K562 (cell line): ENCODE measurements around the gene DEK. TPM values are rescaled to one million over a fixed set of nuclear protein-coding genes. Genes with fewer than 3 reads are reported as not detected.

Experiments used
- ATAC-seq: fragments of 200-7000 bp; cut with Tn5 transposase; 3 replicates; pipeline ENCODE4 v1.9.1; 2020; ENCODE audit warnings: moderate library complexity
- BruUV-seq: library from RNA; stranded (reverse); fragments of 400-500 nt; replicated peaks from 2 replicates; lab custom pipeline; 2021; lab: Mats Ljungman, UMichigan
- CTCF ChIA-PET: fragments of 300-600 bp; formaldehyde crosslinking; extraction: SDS; loops from one replicate; lab custom pipeline; 2021; ENCODE audit warnings: low intra/inter-chr PET ratio; lab: Yijun Ruan, JAX
- POLR2A ChIA-PET: fragments of 300-600, 350-650 bp; sonication (Branson Sonifier 250); formaldehyde crosslinking; extraction: SDS; loops from one replicate; lab custom pipeline; 2021; ENCODE audit warnings: antibody characterized with exemption, inconsistent platforms; lab: Yijun Ruan, JAX
- DNase-seq, 4 experiments: peaks; one replicate each; pipeline versions ENCODE4 v3.0.0 to v3.0.0-alpha.2; 2011 to 2018; ENCODE audit warnings: low spot score in 3 of 4, mixed read lengths in 3 of 4; ENCODE audit errors: extremely low read depth in 1 of 4
- FAIRE-seq: peaks from 2 replicates; lab custom pipeline; 2011; peaks lifted over from hg19 to GRCh38; lab: Jason Lieb, UNC
- H2AFZ ChIP-seq: 2 replicates; pipeline ENCODE4 v1.6.0; 2011; ENCODE audit warnings: low read depth, low read length, control low read depth, inconsistent platforms
- H3K27ac ChIP-seq: fragments of 200-600 bp; 3 replicates; pipeline ENCODE4 v1.8.0; 2011; ENCODE audit warnings: low read depth, mild to moderate bottlenecking, control low read depth, inconsistent platforms, low read length, moderate library complexity, mixed read lengths; ENCODE audit errors: extremely low read depth
- H3K27me3 ChIP-seq, 2 experiments: fragments of 300-600 bp in 1 of 2; 2 replicates in 1 of 2; 3 replicates in 1 of 2; pipeline versions ENCODE4 v1.6.0 to v1.8.0; 2011; ENCODE audit warnings: inconsistent platforms in 2 of 2, low read length in 2 of 2, mild to moderate bottlenecking in 1 of 2, mixed read lengths in 1 of 2, moderate library complexity in 1 of 2; ENCODE audit not compliant: control insufficient read depth in 2 of 2, insufficient read depth in 2 of 2
- H3K36me3 ChIP-seq: fragments of 300-600 bp; 3 replicates; pipeline ENCODE4 v1.8.0; 2011; ENCODE audit warnings: mild to moderate bottlenecking, low read length, inconsistent platforms; ENCODE audit not compliant: control insufficient read depth, insufficient read depth
- H3K4me1 ChIP-seq, 2 experiments: fragments of 200-600 bp in 1 of 2; replicated peaks in 1 of 2; 2 replicates in 1 of 2; 3 replicates in 1 of 2; pipeline versions ENCODE4 v1.5.1 to v1.8.0; 2011; ENCODE audit warnings: inconsistent platforms in 2 of 2, low read length in 2 of 2, mild to moderate bottlenecking in 1 of 2, mixed read lengths in 1 of 2, moderate library complexity in 1 of 2; ENCODE audit not compliant: control insufficient read depth in 2 of 2, insufficient read depth in 2 of 2
- H3K4me2 ChIP-seq: 2 replicates; pipeline ENCODE4 v1.6.1; 2011; ENCODE audit warnings: low read length, control low read depth, inconsistent platforms, mixed read lengths; ENCODE audit not compliant: insufficient read depth
- H3K4me3 ChIP-seq: fragments of 200-600 bp; sonication (generic), shearing (Covaris generic); 2 replicates; pipeline ENCODE4 v1.5.1; 2016; ENCODE audit warnings: control low read depth, inconsistent platforms
- H3K79me2 ChIP-seq: fragments of 200-600 bp; 3 replicates; pipeline ENCODE4 v1.8.0; 2011; ENCODE audit warnings: low read length, inconsistent platforms; ENCODE audit not compliant: control insufficient read depth, insufficient read depth
- H3K9ac ChIP-seq, 2 experiments: 2 replicates each; pipeline versions ENCODE4 v1.6.0 to v1.6.1; 2011; ENCODE audit warnings: low read depth in 2 of 2, low read length in 2 of 2, control low read depth in 1 of 2, inconsistent platforms in 1 of 2, mild to moderate bottlenecking in 1 of 2, mixed read lengths in 1 of 2; ENCODE audit not compliant: insufficient read depth in 1 of 2
- H3K9me1 ChIP-seq: one replicate; pipeline ENCODE4 v1.6.0; 2011; ENCODE audit warnings: inconsistent platforms, mild to moderate bottlenecking, low read length, moderate library complexity; ENCODE audit not compliant: control insufficient read depth, insufficient read depth
- H3K9me3 ChIP-seq: replicated peaks from 2 replicates; pipeline ENCODE4 v1.5.1; 2011; ENCODE audit warnings: low read depth, low read length, inconsistent platforms; ENCODE audit not compliant: control insufficient read depth, insufficient read depth
- H4K20me1 ChIP-seq: replicated peaks from 2 replicates; pipeline ENCODE4 v1.6.1; 2011; ENCODE audit warnings: low read length, inconsistent platforms, mixed read lengths; ENCODE audit not compliant: control insufficient read depth, insufficient read depth
- POLR2A ChIP-seq: fragments of 450-650 bp; conservative IDR thresholded peaks from 2 replicates; pipeline ENCODE4 v1.6.1; 2016
- RBM22 ChIP-seq: fragments of 200-400 bp; formaldehyde crosslinking; IDR thresholded peaks from 2 replicates; pipeline ENCODE4 v1.6.1; 2018; ENCODE audit warnings: low read length, low read depth; ENCODE audit not compliant: poor library complexity, severe bottlenecking
- SAP30 ChIP-seq: fragments of 200-600 bp; sonication (generic); IDR thresholded peaks from 2 replicates; pipeline ENCODE4 v1.6.1; 2012; ENCODE audit warnings: borderline replicate concordance, low read depth, mild to moderate bottlenecking, moderate library complexity, low read length, control low read depth, inconsistent platforms; ENCODE audit not compliant: insufficient read depth, poor library complexity, severe bottlenecking
- SRSF1 ChIP-seq: fragments of 200-400 bp; formaldehyde crosslinking; IDR thresholded peaks from 2 replicates; pipeline ENCODE4 v1.6.1; 2017; ENCODE audit warnings: mild to moderate bottlenecking, low read depth, low read length, moderate library complexity
- ZNF609 ChIP-seq: sonication (generic); formaldehyde crosslinking; IDR thresholded peaks from 2 replicates; pipeline ENCODE4 v1.8.1; 2023; ENCODE audit warnings: missing genetic modification reagents, mild to moderate bottlenecking, borderline replicate concordance
- WGBS: fragments of 100-300 bp; shearing (Covaris generic); methylation state at CpG from one replicate; pipeline ENCODE4 v1.1.6; 2016; ENCODE audit warnings: low coverage, mixed read lengths; ENCODE audit not compliant: insufficient coverage; ENCODE audit errors: missing lambda C conversion rate; 5-methylcytosine and 5-hydroxymethylcytosine counted together
- in situ Hi-C: fragments of 300-500 bp; cut with MboI; formaldehyde crosslinking; loops from 4 replicates; pipeline ENCODE4 v1.15.0; 2018; ENCODE audit warnings: inconsistent platforms, mixed read lengths
- intact Hi-C: fragments of 100-400 bp; cut with micrococcal nuclease; formaldehyde crosslinking; loops from 2 replicates; pipeline ENCODE4 v1.14.2; 2022
- polyA plus RNA-seq, 8 experiments: library from polyadenylated mRNA; depleted of rRNA in 4 of 8; stranded (reverse) in 5 of 8; unstranded in 3 of 8; fragments of >200 nt; fragmentation: Nextera tagmentation in 2 of 8; fragmentation: Illumina TruSeq in 1 of 8; extraction: Ambion mirVana in 2 of 8; extraction: Trizol in 1 of 8; gene quantifications; 2 replicates each; pipeline versions ENCODE4 v1.2.1 to v1.2.3, GENCODE V29; 2011 to 2014; ENCODE audit warnings: inconsistent platforms in 1 of 8, missing spikeins in 1 of 8
- total RNA-seq, 7 experiments: library from RNA; depleted of rRNA in 6 of 7; stranded (reverse); fragments of >200 nt in 6 of 7; fragmentation: Illumina TruSeq in 2 of 7; extraction: Trizol in 2 of 7; gene quantifications; 2 replicates each; pipeline versions ENCODE4 v1.2.1 to v1.2.3, GENCODE V29; 2011 to 2021; ENCODE audit warnings: low replicate concordance in 1 of 7

The DEK gene
- total and polyA plus RNA-seq, 9 of the 15 experiments (the other 6 are each of a cell fraction or from before 2014, with no cell fraction given) = 82.3 to 338 (median 184) TPM

GRCh38 chr6:18249271-18249670 is 15.1 kb downstream of the DEK start:
- no peak overlapping the region for H2AFZ ChIP-seq
- DNase-seq (no peak), ATAC-seq (no peak), FAIRE-seq (no peak)
- no TSS peak for BruUV-seq
- 0 out of 5 replicates have a peak, but pooled peaks cover 0 to 1% of the 10 kb centered on the region in 2 experiments for H3K4me1 ChIP-seq
- H3K27ac ChIP-seq = no peak overlapping the region
- TF ChIP-seq SRSF1 (no peak), ZNF609 (CRISPR knock-in tag) (no peak), SAP30 (no peak), RBM22 (no peak), POLR2A (0 out of 2 replicates have a peak, but pooled peaks have one; percentile 2)
- H3K9me1 ChIP-seq = no peaks in the 10 kb centered on the region
- WGBS = 89% methylated on average over 4 of the region's 4 CpGs
- H3K36me3 ChIP-seq = peaks cover 99% of the 10 kb centered on the region
- in situ Hi-C loops (no loop called here), intact Hi-C loops (no loop called here)
- POLR2A ChIA-PET = interaction anchor here (0.6 to 1.4 kb wide), 4 partner anchors 8 to 116 kb away, joined by 3 to 4 read pairs (median 3); no protein-coding TSS in a partner anchor
- no peak overlapping the region for H3K4me2 ChIP-seq
- CTCF ChIA-PET = no interaction called here
- H3K9ac ChIP-seq = no peak overlapping the region
- H3K9me3 ChIP-seq = no peaks in the 10 kb centered on the region
- H3K79me2 ChIP-seq = peaks cover 87% of the 10 kb centered on the region
- no peaks in the 10 kb centered on the region for H4K20me1 ChIP-seq
- H3K4me3 ChIP-seq = no peak overlapping the region
- no peaks in the 10 kb centered on the region for H3K27me3 ChIP-seq
